HG03469 (cell line): Measurements from ENCODE around the gene IDH2.
A peak's percentile ranks its signal among the peaks of the same experiment; 100 is the strongest.

Experiments
- ATAC-seq: cut with Tn5 transposase; IDR thresholded peaks from one replicate; pipeline ENCODE4 v1.9.1; 2021; ENCODE audit warnings: mild to moderate bottlenecking, moderate library complexity, moderate number of reproducible peaks; ENCODE audit not compliant: unreplicated experiment

The IDH2 gene

DNA sequence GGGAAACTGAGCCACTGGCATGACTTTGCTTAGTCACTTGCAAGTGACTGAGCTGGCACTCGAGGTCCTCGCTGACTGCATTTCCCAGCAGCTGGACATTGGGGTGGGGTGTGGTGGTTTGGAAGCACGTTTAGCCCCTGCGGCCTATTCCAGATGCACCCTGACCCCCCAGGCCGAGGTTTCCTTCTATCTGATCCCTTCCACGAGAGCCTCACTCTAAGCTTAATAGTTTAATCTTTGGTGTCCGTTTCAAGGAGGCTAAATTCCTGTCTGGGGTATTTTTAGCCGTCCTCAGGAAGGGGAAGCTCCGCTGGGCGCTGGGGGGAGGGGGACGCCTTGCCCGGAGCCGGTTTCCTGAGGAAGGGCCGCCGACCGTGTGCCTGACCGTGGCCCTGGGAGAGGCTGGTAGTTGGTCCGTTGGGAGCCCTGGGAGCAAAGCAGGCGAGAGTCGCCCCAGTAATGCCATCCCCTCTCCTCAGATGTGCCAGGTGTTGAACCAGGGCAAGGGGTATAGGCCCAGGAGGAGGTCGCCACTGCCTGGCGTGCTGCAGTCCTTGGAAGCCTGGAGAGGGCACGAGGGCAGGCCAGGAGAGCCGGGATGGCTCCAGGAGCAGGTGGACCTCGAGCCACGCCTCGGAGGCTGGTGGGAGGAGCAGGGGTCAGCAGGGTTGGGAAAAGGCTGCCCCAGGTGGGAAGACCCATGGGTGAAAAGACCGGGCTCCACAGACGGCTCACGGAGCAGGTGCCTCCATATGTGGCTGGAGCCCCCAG is 37.2 kb downstream of the IDH2 start:
- no peak for ATAC-seq

DNA sequence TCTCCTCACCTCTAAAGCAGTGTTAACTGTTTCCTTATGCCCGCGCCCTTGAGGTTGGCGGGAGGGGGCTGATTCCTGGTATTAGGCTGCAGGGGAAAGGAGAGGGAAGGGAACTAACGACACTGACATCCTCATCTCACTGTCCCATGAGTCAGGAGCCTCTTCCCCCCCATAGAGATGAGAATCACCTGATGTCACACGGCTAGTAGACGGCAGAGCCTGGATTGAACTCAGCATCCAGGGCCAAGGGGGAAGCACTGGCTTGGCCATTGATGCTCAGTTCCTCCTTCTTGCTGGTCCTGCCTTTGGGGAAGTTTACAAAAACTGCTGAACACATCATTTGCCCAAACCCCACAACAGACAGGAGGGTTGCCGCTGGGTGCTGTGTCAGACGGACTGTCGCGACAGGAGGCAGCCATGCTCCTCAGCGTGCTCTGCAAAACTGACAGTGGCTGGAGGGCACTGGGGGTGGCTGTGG is 38.5 kb downstream of the IDH2 start:
- no peak for ATAC-seq

DNA sequence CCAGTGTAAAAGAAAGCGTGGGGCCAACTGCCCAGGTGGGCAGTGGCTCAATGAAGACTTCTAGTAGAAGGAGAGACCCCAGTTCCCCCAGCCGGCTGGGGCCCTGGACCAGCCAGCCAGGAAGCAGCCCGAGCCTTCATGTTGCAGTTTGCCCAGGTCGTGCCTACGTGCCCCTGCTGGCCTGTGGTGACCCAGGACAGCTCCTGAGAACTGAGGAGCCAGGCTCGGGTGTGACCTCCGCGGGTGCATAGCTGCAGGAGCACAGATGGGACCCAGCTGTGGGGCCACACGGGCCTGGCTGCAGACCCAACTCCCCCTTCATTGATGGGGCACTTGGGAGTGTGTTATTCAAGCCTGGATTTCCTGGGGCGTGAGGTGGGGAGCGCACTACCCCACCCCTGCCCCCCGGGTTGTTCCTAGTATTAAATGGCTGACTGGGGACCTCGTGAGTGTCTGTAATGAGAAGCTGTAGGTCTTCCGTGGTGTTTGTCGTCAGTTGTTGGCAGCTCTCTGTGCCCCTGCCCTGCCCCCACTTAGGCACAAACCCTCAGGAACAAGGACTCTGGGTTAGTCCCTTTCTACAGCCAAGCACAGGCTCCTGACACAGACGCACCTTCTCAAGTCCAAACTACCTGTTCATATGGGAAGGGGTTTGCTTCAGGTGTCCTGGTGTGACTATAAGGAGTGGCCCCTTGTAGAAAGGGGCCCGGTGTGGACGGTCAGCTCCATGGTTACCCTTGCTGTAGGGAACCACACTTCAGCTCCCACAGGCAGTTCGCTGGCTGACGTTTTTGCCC is 39.1 kb downstream of the IDH2 start:
- no peak for ATAC-seq

DNA sequence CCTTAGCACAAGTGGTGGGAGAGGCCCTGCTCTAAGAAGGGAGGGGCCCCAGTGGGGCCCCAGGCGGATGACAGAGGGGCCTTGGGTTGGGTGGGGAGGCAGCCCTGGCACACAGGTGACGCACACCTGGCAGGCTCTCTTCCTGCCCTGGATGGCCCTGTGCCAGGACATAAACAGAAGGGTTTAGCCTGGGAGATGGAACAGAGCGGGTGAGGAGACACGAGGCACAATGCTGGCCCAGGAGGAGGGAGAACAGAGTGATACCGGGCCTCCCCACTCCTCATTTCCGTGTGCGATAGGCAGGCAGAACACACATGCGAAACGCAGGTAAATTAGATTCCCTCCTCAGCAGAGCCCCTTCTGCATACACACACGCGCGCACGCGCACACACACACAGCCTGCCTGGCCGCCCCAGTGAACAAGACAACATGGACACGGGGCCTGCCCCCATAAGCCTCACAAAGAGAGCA is 39.8 kb downstream of the IDH2 start:
- no peak for ATAC-seq

DNA sequence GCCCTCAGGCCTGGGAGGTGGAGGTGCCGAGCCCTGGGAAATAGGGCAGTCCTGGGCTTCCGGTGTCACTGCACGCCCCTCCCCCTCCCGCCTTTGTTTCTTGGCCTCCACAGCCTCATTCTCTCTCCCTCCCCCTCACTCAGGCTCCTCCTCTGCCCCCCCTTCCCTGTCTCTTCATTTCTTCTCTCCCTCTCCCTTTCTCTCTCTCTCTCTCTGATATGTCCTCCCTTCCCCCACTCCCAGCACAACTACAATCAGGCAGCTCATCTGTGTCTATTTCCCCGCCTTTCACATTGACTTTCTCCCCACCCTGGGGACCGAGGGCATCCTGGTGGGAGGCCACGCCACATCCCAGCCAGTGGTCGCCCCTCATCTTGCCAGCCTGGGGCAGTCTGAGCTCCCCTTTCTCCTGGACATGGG is 40.2 kb downstream of the IDH2 start:
- ATAC-seq: no peak

DNA sequence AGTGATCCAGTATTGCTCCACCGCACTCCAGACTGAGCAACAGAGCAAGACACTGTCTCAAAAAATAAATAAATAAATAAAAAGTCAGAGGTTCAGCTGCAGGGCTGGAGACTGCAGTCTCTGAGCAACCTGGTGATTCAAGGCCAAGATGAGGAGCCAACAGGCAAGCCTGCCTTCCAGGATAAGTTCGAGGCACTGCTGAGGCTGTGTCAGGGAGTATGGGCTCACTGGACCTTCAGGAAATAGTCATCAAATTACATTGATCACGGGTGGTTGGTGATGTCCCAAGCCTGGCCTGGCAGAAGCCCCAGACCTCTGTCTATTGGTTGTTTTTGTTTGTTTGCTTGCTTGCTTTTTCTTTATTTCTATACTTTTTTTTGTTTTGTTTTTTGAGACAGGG is 41.5 kb downstream of the IDH2 start:
- no peak for ATAC-seq

DNA sequence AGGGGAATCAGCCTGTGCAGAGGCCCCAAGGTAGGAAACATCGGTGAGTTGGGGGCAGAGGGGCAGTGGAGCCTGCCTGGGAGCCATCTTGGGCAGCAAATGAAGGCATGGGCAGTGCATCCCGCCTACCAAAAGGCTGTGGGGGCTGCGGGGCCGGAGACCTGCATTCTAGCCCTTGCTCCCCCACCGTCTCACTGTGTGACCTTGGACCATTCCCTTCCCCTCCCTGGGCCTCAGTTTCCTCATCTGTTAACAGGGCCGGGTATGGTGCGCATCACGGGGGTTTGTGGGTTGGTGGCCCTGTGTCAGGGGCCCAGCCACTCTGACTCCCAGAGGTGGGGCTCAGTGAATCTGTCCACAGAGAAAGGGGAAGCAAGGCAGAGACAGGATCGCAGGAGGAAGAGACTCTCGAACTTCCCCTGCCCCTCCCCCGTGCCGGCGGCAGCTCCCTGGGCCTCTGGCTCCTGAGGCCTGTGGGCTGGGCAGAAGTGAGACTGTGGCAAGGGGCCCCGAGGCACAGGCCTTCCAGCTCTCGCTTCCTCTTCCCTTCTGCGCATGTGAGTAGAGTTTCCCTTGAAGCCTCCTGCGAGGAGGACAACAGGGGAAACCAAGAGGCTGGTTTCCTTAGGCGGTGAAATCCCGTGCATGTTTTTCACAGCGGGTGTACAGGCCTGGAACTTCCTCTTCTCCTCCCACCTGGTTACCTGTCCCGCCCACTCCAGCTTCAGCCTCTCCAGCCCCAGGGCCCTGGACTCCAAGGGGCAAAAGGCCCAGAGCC is 42.9 kb downstream of the IDH2 start:
- peak; percentile 83 for ATAC-seq

DNA sequence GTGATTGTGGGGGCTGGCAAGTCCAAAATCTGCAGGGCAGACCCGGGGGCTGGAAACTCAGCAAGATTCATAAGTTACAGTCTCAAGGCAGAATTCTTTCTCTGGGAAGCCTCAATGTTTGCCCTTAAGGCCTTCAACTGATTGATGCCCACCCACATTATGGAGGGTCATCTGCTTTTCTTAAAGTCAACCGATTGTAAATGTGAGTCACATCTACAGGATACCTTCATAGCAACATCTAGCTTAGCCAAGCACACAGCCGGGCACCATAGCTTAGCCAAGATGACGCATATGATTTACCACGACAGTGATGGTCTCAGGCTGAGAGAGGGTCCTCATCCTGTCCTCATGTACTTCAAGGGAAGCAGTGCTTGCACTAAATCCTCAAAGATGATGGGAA is 43.5 kb downstream of the IDH2 start:
- no peak for ATAC-seq

DNA sequence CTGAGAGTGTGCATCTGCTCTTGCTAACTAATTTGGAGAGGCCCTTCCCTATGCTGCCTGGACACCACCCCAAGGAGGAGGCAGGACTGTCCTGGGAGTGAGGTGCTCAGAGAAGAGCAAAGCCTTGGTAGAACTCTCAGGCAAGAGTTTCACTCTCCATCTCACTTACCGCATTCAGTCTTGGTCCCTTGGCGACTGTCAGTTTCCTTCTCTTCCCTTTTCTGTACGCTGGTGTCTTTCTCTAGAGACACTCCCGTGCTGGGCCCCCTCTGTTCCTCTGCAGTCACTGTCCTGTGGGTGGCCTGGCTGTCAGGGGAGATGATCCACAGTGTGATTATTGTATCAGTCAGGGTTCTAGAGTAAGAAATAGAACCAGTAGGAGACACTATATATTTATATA is 44.0 kb downstream of the IDH2 start:
- no peak for ATAC-seq

DNA sequence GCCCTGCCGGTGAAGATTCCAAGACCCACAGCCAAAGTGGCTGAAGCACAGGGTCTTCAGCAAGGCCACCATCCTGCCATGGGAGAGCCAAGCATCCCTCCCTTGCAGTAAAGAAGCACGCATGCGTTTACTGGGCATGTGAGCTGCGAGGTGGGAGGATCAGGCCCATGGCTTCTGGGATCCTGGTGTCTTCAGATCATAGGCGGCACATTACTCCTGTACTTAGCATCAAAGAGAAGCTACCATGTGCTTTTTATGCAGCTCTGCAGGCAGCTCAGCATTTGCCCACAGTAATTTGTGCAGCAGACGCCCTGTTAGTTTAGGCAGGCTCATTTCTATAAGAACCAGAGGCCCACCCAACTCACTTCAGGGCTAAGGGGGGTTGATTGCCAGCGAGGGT is 45.7 kb downstream of the IDH2 start:
- ATAC-seq: no peak

DNA sequence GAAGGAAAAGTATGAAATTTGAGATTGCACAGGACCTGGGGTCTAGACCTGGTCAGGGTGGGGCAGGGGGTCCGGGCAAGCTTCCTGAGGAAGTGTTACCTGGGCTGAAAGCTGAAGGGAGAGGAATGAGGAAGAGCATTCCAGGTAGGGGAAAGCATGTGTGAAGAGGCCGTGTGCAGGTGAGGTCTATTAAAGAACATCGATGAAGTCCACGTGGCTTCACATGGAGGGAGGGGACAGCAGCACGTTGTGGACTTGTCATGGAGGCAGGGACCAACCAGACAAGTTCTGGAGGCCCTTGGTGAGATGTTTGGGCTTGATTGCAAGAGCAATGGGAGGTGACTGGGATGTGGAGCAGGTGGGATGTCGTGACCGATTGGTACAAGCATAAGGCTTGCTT is 47.1 kb downstream of the IDH2 start:
- ATAC-seq: no peak

DNA sequence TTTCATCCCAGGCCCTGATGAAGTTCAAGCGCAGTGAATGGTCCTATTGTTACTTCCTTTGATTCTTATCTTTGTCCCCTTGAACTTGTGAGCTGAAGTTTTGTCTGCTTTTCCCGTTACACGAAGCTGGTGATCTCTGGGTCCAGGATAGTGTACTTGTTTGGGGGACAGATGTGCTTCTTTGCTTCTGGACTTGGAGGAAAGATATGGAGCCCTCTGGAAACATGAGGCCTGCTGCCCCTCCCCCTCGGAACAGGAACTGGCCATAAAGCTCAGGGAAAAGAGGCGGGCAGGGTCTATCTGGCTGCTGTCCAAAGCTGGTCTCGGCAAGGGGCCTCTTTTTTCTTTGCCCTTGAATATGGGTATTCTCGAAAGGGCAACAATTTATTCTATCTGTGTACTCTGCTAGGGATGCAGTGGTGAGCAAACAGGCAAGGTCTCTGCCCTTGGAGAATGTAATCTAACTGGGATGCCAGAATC is 47.6 kb downstream of the IDH2 start:
- no peak for ATAC-seq

DNA sequence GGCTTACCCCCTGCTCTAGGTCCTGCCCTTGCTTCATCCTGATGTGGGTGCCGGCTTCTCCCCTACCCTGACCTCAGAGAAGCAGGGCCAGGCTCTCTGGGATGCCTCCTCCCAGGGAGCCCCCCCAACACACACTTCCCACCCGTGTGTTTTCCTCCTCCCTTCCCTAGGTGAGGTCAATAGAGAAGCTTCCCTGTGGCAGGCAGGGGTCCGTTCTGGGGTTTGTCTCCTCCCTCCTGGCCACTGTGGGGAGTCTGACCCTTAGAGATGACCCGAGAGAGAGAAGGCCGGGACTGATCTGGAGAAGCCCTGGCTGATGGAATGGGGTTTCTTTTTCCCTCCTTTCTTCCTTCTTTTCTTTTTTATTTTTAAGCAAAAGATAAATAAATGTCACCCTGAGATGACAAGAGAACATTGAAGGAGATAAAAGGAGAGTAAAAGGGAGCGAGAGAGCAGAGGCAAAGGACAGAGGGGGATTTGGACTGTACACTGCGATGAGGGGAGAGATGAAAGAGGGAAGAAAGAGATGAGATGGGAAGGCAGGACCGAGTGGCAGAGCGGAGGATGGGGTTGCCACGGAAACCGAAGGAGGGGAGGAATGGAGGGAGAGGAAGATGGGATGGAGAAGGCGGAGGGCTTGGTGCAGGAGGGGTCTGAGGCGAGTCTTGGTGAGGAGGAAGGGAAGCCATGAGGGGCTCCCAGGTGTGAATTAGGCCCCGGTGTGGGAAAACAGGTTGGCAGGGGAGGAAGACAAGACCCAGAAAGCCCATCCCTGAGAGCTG is 48.4 kb downstream of the IDH2 start:
- ATAC-seq: no peak

DNA sequence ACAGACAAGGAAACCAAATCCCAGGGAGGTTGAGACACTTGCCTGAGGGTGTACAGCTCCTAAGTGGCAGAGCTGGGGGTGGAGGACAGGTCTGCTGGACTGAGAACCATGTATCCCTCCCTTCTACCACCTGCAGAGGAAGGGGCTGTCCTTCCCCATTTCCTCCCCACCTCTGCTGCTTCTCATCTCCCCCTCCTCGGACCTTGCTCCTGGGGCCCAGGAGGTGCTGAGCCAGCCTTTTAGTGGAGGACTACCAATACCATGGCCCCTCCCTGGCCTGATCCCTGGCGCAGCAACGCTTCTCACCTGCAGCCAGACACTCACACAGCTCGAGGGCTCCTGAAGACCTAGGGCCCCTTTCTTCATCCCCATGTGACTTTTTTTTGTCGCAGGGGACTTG is 50.4 kb downstream of the IDH2 start:
- ATAC-seq: no peak

DNA sequence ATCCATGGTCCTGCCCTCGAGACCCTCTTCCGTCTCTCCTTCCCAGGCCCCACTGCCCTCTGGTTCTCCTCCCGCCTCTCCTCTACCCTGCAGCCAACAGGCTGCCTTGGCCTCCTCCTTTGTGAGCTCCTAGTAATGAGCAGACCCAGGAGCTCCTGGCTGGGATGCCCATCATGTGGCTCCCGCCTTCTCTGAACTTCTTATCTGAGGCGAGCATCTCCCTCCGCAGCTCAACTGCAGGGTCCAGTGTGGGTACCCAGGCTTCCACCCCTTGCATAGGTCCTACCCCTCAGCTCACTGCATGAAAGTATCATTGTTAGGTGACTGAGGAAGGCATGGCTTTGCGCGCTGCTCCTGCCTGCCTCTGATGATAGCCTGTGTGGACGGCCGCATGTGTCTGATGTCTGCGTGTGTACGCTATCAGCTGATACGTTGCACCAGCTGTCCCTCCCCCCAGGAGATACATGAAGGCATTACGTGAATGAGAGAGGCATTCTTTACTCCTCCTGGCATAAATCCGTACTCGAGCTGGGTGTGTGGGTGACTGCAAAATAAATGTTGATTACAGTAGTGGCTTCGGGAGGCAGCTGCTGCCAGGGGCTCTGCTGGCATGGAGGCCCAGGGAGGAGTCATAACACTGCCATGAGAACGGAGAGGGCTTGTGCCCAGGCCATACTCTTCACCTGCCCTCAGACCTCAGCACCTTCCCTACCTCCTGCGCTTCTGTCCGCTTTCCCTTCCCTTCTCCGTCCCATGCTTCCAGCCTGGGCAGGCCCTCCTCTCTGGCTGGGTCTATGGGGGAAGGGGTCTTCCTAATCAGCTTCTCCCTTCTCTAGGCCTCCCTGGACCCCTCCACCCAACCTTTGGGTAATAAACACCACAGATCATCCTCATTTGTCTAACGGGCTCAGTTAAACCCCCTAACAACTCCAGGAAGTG is 52.3 kb downstream of the IDH2 start:
- ATAC-seq: no peak

DNA sequence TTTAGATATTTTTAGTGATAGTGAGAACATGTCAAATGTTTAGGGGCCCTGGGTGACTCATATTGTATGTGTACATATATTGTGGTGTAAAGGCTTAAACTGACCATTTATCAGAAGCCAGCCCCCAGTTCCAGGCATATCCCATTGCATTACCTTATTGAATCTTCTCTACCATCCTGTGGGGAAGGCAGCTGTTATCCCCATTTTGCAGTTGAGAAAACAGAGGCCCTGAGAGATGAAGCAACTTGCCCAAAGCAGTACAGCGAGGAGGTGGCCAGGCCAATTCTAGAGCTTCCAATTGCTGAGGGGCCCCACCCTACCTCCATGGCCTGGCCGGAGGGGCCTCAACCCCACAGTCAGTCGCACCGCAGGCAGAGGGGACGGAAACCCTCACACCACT is 53.2 kb downstream of the IDH2 start:
- no peak for ATAC-seq

DNA sequence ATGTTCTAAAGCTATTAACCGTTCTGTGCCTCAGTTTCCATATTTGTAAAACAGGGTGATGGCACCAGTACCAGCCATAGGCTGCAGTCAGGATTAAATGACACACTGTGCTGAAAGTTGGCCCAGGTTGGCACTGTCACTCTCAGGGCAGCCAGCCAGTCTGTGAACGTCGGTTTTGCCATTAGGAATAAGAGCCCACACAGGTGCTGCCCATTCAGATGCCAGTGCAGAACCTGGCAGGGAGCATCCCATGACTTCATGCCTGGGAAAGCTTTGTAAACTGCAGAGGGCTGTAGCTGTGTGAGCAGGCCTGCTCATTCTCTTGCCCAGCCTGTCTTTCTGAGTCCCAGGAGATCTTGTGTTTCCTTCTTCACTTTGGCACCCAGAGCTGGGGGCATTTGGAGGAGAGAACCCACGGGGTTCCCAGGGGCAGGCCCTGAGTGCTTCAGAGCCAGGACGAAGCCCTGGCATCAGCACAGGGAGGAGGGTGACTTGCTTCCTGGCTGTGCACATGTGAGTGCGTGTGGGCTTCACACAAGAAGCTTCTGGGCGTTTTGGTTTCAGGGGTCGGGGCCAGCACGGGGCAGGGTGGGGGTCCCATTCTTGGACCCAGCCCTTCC is 54.2 kb downstream of the IDH2 start:
- no peak for ATAC-seq

DNA sequence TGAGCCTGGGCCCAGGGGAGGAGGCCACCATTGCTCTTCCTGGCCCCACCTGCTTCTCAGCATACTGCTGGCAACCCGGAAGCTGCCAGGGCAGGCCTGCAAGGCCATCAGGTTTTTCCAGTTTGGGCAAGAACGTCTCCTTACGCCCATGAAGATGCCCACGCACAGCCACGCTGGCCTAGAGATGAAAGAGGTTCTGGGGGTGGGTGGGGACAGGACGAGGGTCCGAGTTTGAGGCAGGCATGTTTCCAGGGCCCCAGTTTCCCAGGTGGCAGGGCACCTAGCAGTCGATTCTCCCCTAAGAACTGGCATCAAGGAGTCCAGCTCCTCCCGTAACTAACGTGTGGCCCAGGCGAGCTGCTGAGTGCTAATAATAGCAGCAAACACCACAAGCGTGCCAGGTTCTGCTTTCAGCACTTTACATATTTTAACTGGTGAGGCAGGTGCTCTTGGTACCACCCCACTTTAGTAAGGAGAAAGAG is 55.3 kb downstream of the IDH2 start:
- ATAC-seq: no peak

DNA sequence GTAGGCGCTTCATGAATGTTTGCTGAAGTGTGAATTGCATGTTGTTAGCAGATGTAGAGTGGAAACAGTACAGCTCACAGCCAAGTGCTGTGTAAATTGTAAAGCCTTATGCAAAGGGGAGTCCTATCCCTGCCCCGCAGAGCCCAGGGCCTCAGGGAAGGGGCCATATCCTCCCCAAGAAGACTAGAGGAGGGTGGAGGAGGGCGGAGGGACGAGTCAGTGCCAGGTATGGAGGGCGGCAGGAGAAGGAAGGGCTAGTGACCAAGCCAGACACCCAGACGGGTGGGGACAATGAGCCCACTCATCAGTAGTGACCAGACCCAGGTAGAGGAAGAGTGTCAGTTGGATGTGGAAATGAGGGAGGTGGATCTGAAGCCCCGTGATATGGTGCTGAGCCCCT is 56.0 kb downstream of the IDH2 start:
- ATAC-seq: no peak
